Loucy (cell line): ENCODE measurements around the gene LIN52.

Experiments
- H2AFZ ChIP-seq: fragments of 200-600 bp; sonication (generic); 2 replicates; pipeline ENCODE4 v1.6.0; 2016; ENCODE audit warnings: antibody characterized with exemption, mild to moderate bottlenecking, low read length, moderate library complexity
- H3F3A ChIP-seq: fragments of 200-600 bp; 2 replicates; pipeline ENCODE4 v1.6.0; 2016; ENCODE audit warnings: antibody characterized with exemption, low read depth, mild to moderate bottlenecking
- H3K27me3 ChIP-seq: fragments of 200-600 bp; sonication (generic); 2 replicates; pipeline ENCODE4 v1.6.1; 2014; ENCODE audit warnings: low read length, mild to moderate bottlenecking; ENCODE audit not compliant: insufficient read depth, poor library complexity, severe bottlenecking
- H3K36me3 ChIP-seq: fragments of 200-600 bp; sonication (generic); 2 replicates; pipeline ENCODE4 v1.6.1; 2016; ENCODE audit warnings: low read length; ENCODE audit not compliant: insufficient read depth
- H3K4me1 ChIP-seq: fragments of 200-600 bp; sonication (generic); 2 replicates; pipeline ENCODE4 v1.5.1; 2014; ENCODE audit warnings: low read length, mild to moderate bottlenecking; ENCODE audit not compliant: insufficient read depth, poor library complexity, severe bottlenecking
- H3K4me2 ChIP-seq: fragments of 200-600 bp; sonication (generic); 2 replicates; pipeline ENCODE4 v1.6.0; 2014; ENCODE audit warnings: antibody characterized with exemption, low read length, low read depth, mild to moderate bottlenecking; ENCODE audit not compliant: poor library complexity, severe bottlenecking
- H3K4me3 ChIP-seq: fragments of 200-600 bp; sonication (generic); 2 replicates; pipeline ENCODE4 v1.5.1; 2014; ENCODE audit warnings: low read length, mild to moderate bottlenecking, mixed read lengths; ENCODE audit not compliant: poor library complexity, severe bottlenecking
- H3K79me2 ChIP-seq: fragments of 200-600 bp; sonication (generic); 2 replicates; pipeline ENCODE4 v1.6.1; 2014; ENCODE audit warnings: low read length; ENCODE audit not compliant: insufficient read depth
- H3K9ac ChIP-seq: fragments of 200-600 bp; sonication (generic); 2 replicates; pipeline ENCODE4 v1.6.0; 2014; ENCODE audit warnings: mild to moderate bottlenecking, low read depth, low read length, moderate library complexity; ENCODE audit not compliant: poor library complexity, severe bottlenecking
- H3K9me2 ChIP-seq: fragments of 200-600 bp; sonication (generic); replicated peaks from 2 replicates; pipeline ENCODE4 v1.6.1; 2016; ENCODE audit warnings: low read depth, low read length, mixed read lengths
- H3K9me3 ChIP-seq: fragments of 200-600 bp; sonication (generic); 2 replicates; pipeline ENCODE4 v1.6.1; 2014; ENCODE audit warnings: mild to moderate bottlenecking, antibody characterized with exemption, low read length, low read depth; ENCODE audit not compliant: insufficient read depth
- H4K20me1 ChIP-seq: fragments of 200-600 bp; sonication (generic); 2 replicates; pipeline ENCODE4 v1.6.0; 2014; ENCODE audit warnings: antibody characterized with exemption, low read length, mild to moderate bottlenecking; ENCODE audit not compliant: insufficient read depth, poor library complexity, severe bottlenecking
- CTCF ChIP-seq: fragments of 200-600 bp; sonication (generic); conservative IDR thresholded peaks from 2 replicates; pipeline ENCODE4 v1.5.1; 2014; ENCODE audit warnings: mild to moderate bottlenecking, antibody characterized with exemption, low read length
- EZH2phosphoT487 ChIP-seq: fragments of 200-600 bp; IDR thresholded peaks from 2 replicates; pipeline ENCODE4 v1.6.1; 2018; ENCODE audit warnings: antibody characterized with exemption, mild to moderate bottlenecking, moderate library complexity, borderline replicate concordance

Gene LIN52

GRCh38 chr14:74089251-74090020, 4.7 kb downstream of the LIN52 start:
- Histone ChIP-seq H2AFZ (no peak overlapping the region), H3K79me2 (peaks cover 22% of the 10 kb centered on the region), H3K4me1 (peaks cover 3% of the 10 kb centered on the region), H4K20me1 (peaks cover 5% of the 10 kb centered on the region), H3K27me3 (no peaks in the 10 kb centered on the region), H3K9ac (no peak overlapping the region), H3K36me3 (no peaks in the 10 kb centered on the region), H3K9me2 (no peaks in the 10 kb centered on the region), H3K4me2 (no peak overlapping the region), H3K9me3 (no peaks in the 10 kb centered on the region), H3K4me3 (no peak overlapping the region), H3F3A (no peaks in the 10 kb centered on the region)
- TF ChIP-seq CTCF (no peak), EZH2phosphoT487 (no peak)

GRCh38 chr14:74105381-74105780, 20.6 kb downstream of the LIN52 start:
- Histone ChIP-seq H3F3A (no peaks in the 10 kb centered on the region), H3K27me3 (no peaks in the 10 kb centered on the region), H3K9me3 (no peaks in the 10 kb centered on the region), H3K4me3 (no peak overlapping the region), H2AFZ (no peak overlapping the region), H4K20me1 (no peaks in the 10 kb centered on the region), H3K9ac (no peak overlapping the region), H3K79me2 (no peaks in the 10 kb centered on the region), H3K4me2 (no peak overlapping the region), H3K9me2 (no peaks in the 10 kb centered on the region), H3K4me1 (no peaks in the 10 kb centered on the region), H3K36me3 (0 out of 2 replicates have a peak, but pooled peaks cover 4% of the 10 kb centered on the region)
- TF ChIP-seq EZH2phosphoT487, result no peak
- TF ChIP-seq CTCF, result no peak

- Histone ChIP-seq H3K27me3 (no peaks in the 10 kb centered on the region), H3K9me3 (no peaks in the 10 kb centered on the region), H3F3A (no peaks in the 10 kb centered on the region), H3K4me2 (no peak overlapping the region), H3K4me1 (no peaks in the 10 kb centered on the region), H3K9ac (no peak overlapping the region), H3K4me3 (no peak overlapping the region), H3K9me2 (no peaks in the 10 kb centered on the region), H3K36me3 (0 out of 2 replicates have a peak, but pooled peaks cover 4% of the 10 kb centered on the region), H3K79me2 (no peaks in the 10 kb centered on the region), H4K20me1 (no peaks in the 10 kb centered on the region), H2AFZ (no peak overlapping the region)
- TF ChIP-seq CTCF, result no peak
- TF ChIP-seq EZH2phosphoT487, result no peak
Measured at GRCh38 chr14:74109369-74109768, 24.6 kb downstream of the LIN52 start.
